Stimulated activated naive CD8-positive, alpha-beta T cell treated with anti-CD3 and anti-CD28 coated beads, Interleukin-15, Interleukin-2, amounts not matched to agents 100 ng/mL and 50 ng/mL, for 24 hours (primary cell): Measurements from ENCODE around the gene HSFX4.

ENCODE experiments used
- H3K27ac Mint-ChIP-seq: one replicate; pipeline ENCODE4 v1.8.0; 2021; ENCODE audit warnings: mild to moderate bottlenecking, mixed read lengths
- H3K27me3 Mint-ChIP-seq: one replicate; pipeline ENCODE4 v1.8.0; 2021; ENCODE audit warnings: mixed read lengths
- H3K36me3 Mint-ChIP-seq: one replicate; pipeline ENCODE4 v1.8.0; 2021; ENCODE audit warnings: low read depth, mixed read lengths
- H3K4me1 Mint-ChIP-seq: one replicate; pipeline ENCODE4 v1.8.0; 2021; ENCODE audit warnings: low read depth, mixed read lengths
- H3K4me3 Mint-ChIP-seq: one replicate; pipeline ENCODE4 v1.8.0; 2021; ENCODE audit warnings: mild to moderate bottlenecking, mixed read lengths
- H3K9me3 Mint-ChIP-seq: one replicate; pipeline ENCODE4 v1.8.0; 2021; ENCODE audit warnings: mixed read lengths

Gene HSFX4

GRCh38 chrX:149948016-149948415 lies 18.6 kb downstream of the HSFX4 start:
- no peaks in the 10 kb centered on the region for H3K36me3 Mint-ChIP-seq

GRCh38 chrX:149949743-149950436 lies 20.5 kb downstream of the HSFX4 start:
- no peak overlapping the region for H3K27ac Mint-ChIP-seq
- H3K4me3 Mint-ChIP-seq = no peak overlapping the region
- no peaks in the 10 kb centered on the region for H3K9me3 Mint-ChIP-seq
- no peaks in the 10 kb centered on the region for H3K27me3 Mint-ChIP-seq
- no peaks in the 10 kb centered on the region for H3K36me3 Mint-ChIP-seq
- H3K4me1 Mint-ChIP-seq = no peaks in the 10 kb centered on the region

More at GRCh38 chrX:149948016-149948415, 18.6 kb downstream of the HSFX4 start:
- Mint-ChIP-seq H3K9me3 (no peaks in the 10 kb centered on the region), H3K4me3 (no peak overlapping the region), H3K4me1 (no peaks in the 10 kb centered on the region), H3K27me3 (no peaks in the 10 kb centered on the region), H3K27ac (no peak overlapping the region)

GRCh38 chrX:149950681-149951080 lies 21.3 kb downstream of the HSFX4 start:
- H3K27ac Mint-ChIP-seq = no peak overlapping the region
- no peaks in the 10 kb centered on the region for H3K4me1 Mint-ChIP-seq
- H3K9me3 Mint-ChIP-seq = no peaks in the 10 kb centered on the region
- no peak overlapping the region for H3K4me3 Mint-ChIP-seq
- no peaks in the 10 kb centered on the region for H3K27me3 Mint-ChIP-seq
- no peaks in the 10 kb centered on the region for H3K36me3 Mint-ChIP-seq

GRCh38 chrX:149961572-149961971 lies 32.2 kb downstream of the HSFX4 start:
- no peak overlapping the region for H3K4me3 Mint-ChIP-seq
- H3K4me1 Mint-ChIP-seq = no peaks in the 10 kb centered on the region
- H3K27ac Mint-ChIP-seq = no peak overlapping the region
- peaks cover 18% of the 10 kb centered on the region for H3K36me3 Mint-ChIP-seq
- no peaks in the 10 kb centered on the region for H3K27me3 Mint-ChIP-seq
- H3K9me3 Mint-ChIP-seq = no peaks in the 10 kb centered on the region

- H3K4me3 Mint-ChIP-seq = no peak overlapping the region
- no peaks in the 10 kb centered on the region for H3K9me3 Mint-ChIP-seq
- no peaks in the 10 kb centered on the region for H3K27me3 Mint-ChIP-seq
- no peak overlapping the region for H3K27ac Mint-ChIP-seq
- H3K4me1 Mint-ChIP-seq = no peaks in the 10 kb centered on the region
- H3K36me3 Mint-ChIP-seq = peaks cover 18% of the 10 kb centered on the region
These were observed 32.6 kb downstream of the HSFX4 start for GRCh38 chrX:149962010-149962409.

- Mint-ChIP-seq H3K4me3 (no peak overlapping the region), H3K27ac (no peak overlapping the region), H3K27me3 (no peaks in the 10 kb centered on the region), H3K9me3 (no peaks in the 10 kb centered on the region), H3K4me1 (no peaks in the 10 kb centered on the region), H3K36me3 (peaks cover 22% of the 10 kb centered on the region)
These were observed 33.7 kb downstream of the HSFX4 start for GRCh38 chrX:149962859-149963757.

GRCh38 chrX:149979126-149979644 lies 49.8 kb downstream of the HSFX4 start:
- H3K9me3 Mint-ChIP-seq = no peaks in the 10 kb centered on the region
- no peak overlapping the region for H3K27ac Mint-ChIP-seq
- no peaks in the 10 kb centered on the region for H3K27me3 Mint-ChIP-seq

More at GRCh38 chrX:149979126-149979644, 49.8 kb downstream of the HSFX4 start:
- Mint-ChIP-seq H3K4me1 (no peaks in the 10 kb centered on the region), H3K36me3 (no peaks in the 10 kb centered on the region), H3K4me3 (no peak overlapping the region)
